GM12874 (cell line): ENCODE results near the gene EIF1.

Experiments
- CTCF ChIP-seq: IDR thresholded peaks from 2 replicates; pipeline ENCODE4 v1.5.1; 2011; ENCODE audit warnings: low read depth, mild to moderate bottlenecking, control low read depth, low read length, moderate library complexity; ENCODE audit not compliant: insufficient read depth

Gene EIF1

GRCh38 chr17:41653892-41654677 is 34.6 kb upstream of the EIF1 start:
- TF ChIP-seq CTCF: no peak

- TF ChIP-seq CTCF: no peak
Observed at GRCh38 chr17:41654678-41655607, 33.7 kb upstream of the EIF1 start.

GRCh38 chr17:41655611-41656111 is 33.0 kb upstream of the EIF1 start:
- no peak for TF ChIP-seq CTCF

GRCh38 chr17:41656249-41657023 is 32.2 kb upstream of the EIF1 start:
- no peak for TF ChIP-seq CTCF

GRCh38 chr17:41657176-41657754 is 31.4 kb upstream of the EIF1 start:
- TF ChIP-seq CTCF: no peak

GRCh38 chr17:41657936-41658335 is 30.7 kb upstream of the EIF1 start:
- no peak for TF ChIP-seq CTCF
